ENCODE results near the gene TIAL1.

TIAL1 gene

DNA sequence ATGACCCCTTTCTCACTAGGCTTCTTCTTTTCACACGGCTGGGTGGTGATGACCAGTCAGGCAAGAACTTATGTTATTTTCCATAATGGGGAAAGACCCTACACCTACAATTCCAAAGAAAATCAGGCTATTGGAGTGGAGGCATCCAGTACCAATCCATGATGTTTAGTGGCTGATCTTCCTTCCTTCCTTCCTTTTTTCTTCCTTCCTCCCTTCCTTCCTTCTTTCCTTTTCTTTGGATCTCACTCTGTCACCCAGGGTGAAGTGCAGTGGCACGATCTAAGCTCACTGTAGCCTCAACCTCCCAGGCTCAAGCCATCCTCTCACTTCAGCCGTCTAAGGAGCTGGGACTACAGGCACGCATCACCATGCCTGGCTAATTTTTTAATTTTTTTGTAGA is 56.7 kb downstream of the TIAL1 start:
- H3K27ac ChIP-seq, result no peak overlapping the region
- TF ChIP-seq CTCF (conservative IDR thresholded peaks at IDR 0.05) (no peak), ZFX (IDR thresholded peaks at IDR 0.05) (no peak)

DNA sequence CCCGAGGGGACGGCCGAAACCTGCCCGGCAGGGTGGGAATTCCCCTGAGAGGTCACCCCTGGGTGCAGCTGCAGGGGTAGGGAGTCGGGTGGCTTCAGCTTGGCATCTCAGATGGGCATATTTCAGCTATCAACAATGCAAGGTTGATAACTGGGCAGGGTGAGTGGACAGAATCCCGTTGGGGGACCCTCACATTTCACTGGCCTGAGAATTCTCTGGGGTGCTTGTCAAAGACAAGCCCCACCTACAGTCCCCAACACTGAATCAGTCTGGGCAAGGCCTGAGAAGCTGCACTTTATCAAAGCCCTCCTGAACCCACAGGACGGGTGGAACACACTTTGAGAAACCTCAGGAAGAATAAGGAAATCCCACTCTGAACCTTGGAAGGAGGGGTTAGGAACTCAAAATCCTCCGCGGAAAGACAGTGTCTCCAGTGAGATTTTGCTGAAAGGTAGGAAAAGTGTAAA is 57.4 kb downstream of the TIAL1 start:
- peak overlapping the region; percentile 18; the same call in 1 of the 2 replicates for H3K27ac ChIP-seq
- no peak for TF ChIP-seq CTCF (conservative IDR thresholded peaks at IDR 0.05)
- TF ChIP-seq ZFX (IDR thresholded peaks at IDR 0.05), result no peak

GRCh38 chr10:119538632-119539358 is 58.0 kb downstream of the TIAL1 start:
- peak overlapping the region; percentile 18; the same call in 1 of the 2 replicates for H3K27ac ChIP-seq

GRCh38 chr10:119537953-119538630 is 58.7 kb downstream of the TIAL1 start:
- H3K27ac ChIP-seq, result peak overlapping the region; percentile 18; the same call in 1 of the 2 replicates
- no peak for TF ChIP-seq ZFX (IDR thresholded peaks at IDR 0.05)

More at GRCh38 chr10:119538632-119539358, 58.0 kb downstream of the TIAL1 start:
- no peak for TF ChIP-seq CTCF (conservative IDR thresholded peaks at IDR 0.05)

DNA sequence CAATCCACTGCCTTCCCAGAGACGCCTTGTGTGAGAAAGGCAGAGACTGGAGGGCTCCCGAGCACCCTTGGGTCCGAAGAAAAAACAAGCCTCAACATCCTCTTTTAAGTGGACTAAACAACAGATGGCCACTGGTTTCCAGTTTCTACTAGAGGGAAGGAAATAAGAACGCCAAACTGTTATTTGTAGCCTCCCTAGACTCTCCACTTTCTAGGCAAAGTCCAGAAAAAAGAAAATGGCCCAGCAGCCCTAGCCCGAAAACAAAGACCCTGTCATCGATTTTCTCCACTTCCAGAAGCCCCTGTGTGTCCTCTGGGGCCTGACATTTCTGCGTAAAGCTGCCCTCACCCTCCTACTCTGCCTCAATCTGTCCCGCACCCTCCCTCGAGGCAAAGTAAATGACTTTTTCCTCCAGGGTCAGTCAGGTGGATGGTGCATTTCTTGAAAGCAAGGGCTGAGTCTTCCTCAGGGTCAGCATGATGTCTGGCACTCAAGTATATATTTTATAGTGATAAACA is 60.2 kb downstream of the TIAL1 start:
- H3K27ac ChIP-seq, result no peak overlapping the region
- TF ChIP-seq CTCF (conservative IDR thresholded peaks at IDR 0.05) (no peak), ZFX (IDR thresholded peaks at IDR 0.05) (no peak)

DNA sequence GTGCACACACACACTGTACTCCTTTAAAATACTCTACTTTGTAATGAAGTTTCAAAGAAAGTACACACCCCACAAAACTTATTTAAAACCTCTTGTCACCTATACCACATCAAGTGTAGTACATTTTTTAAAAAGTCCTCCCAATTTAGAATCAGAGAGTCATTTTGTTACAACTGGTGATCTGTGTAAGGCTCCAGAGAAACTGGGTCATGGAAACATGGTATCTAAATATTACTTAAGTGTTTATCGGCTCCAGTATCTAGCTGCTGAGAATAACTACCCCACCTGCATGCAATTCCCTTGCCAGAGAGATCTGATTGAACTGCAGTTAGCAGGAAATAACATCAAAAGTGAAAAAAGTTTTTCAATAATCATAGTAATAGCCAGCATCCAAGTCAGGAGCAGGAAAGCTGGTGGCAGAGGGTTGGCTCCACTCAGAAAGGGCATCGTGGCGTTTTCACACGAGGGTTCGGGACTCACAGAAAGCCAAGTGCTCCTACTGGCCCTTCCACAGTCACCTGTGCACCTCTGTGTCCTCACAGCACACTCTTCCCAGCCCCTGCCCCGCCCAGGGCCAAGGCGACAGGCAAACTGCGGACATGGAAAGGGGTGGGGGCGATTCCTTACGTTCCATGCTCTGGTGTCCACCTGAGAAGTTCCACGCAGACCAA is 60.8 kb downstream of the TIAL1 start:
- TF ChIP-seq ZFX (IDR thresholded peaks at IDR 0.05) (no peak), CTCF (conservative IDR thresholded peaks at IDR 0.05) (no peak)
- H3K27ac ChIP-seq, result no peak overlapping the region

- H3K27ac ChIP-seq, result no peak overlapping the region
- no peak for TF ChIP-seq CTCF (conservative IDR thresholded peaks at IDR 0.05)
- no peak for TF ChIP-seq ZFX (IDR thresholded peaks at IDR 0.05)
Measured at GRCh38 chr10:119535305-119535704, 61.5 kb downstream of the TIAL1 start.

Data from C4-2B (cell line).